Uterus (tissue), 2 donors: ENCODE results near the gene CHP1.

Source experiments
- CTCF ChIP-seq, 4 experiments: fragments of 200-600 bp in 2 of 4; fragments of 450-650 bp in 2 of 4; sonication (generic) in 2 of 4; IDR thresholded peaks; one replicate each; pipeline ENCODE4 v1.5.1; 2016 to 2019; ENCODE audit warnings: antibody characterized with exemption in 4 of 4, mild to moderate bottlenecking in 2 of 4, moderate library complexity in 1 of 4
- POLR2A ChIP-seq, 2 donors: fragments of 450-650 bp; IDR thresholded peaks; one replicate each; pipeline ENCODE4 v1.6.1; 2016; ENCODE audit warnings: antibody characterized with exemption in 2 of 2, mild to moderate bottlenecking in 1 of 2, moderate library complexity in 1 of 2

GRCh38 chr15:41256577-41257038, 25.5 kb downstream of the CHP1 start:
- TF ChIP-seq CTCF (IDR thresholded peaks at IDR 0.05) (no peak), POLR2A (IDR thresholded peaks at IDR 0.05) (no peak)
